Vagina (tissue), 2 donors: ENCODE measurements around the gene NSUN7. TPM values are rescaled to one million over a fixed set of nuclear protein-coding genes. Genes with fewer than 3 reads are reported as not detected.

ENCODE experiments used
- DNase-seq, 2 donors: peaks; one replicate each; pipeline ENCODE4 v3.0.0-alpha.2; 2017; ENCODE audit errors: extremely low spot score in 2 of 2
- H3K27ac ChIP-seq: fragments of 200-600 bp; sonication (generic); one replicate; pipeline ENCODE4 v1.5.1; 2019
- H3K27me3 ChIP-seq: fragments of 200-600 bp; sonication (generic); one replicate; pipeline ENCODE4 v1.5.1; 2019
- H3K36me3 ChIP-seq, 2 donors: fragments of 200-600 bp; sonication (generic); one replicate each; pipeline ENCODE4 v1.5.1; 2017 to 2019
- H3K4me1 ChIP-seq: fragments of 200-600 bp; sonication (generic); one replicate; pipeline ENCODE4 v1.5.1; 2019
- H3K4me3 ChIP-seq, 2 donors: fragments of 200-600 bp; sonication (generic); 1 replicate in 1 of 2; 2 replicates in 1 of 2; pipeline ENCODE4 v1.5.1; 2016 to 2019
- H3K9me3 ChIP-seq: fragments of 200-600 bp; sonication (generic); one replicate; pipeline ENCODE4 v1.5.1; 2019
- CTCF ChIP-seq, 3 experiments: fragments of 450-650 bp in 2 of 3; fragments of 200-600 bp in 1 of 3; sonication (generic) in 1 of 3; IDR thresholded peaks; one replicate each; pipeline ENCODE4 v1.5.1; 2017 to 2019; ENCODE audit warnings: antibody characterized with exemption in 3 of 3, mild to moderate bottlenecking in 2 of 3, moderate library complexity in 2 of 3
- POLR2A ChIP-seq, 2 donors: fragments of 450-650 bp; IDR thresholded peaks; one replicate each; pipeline ENCODE4 v1.6.1; 2017; ENCODE audit warnings: antibody characterized with exemption in 2 of 2, mild to moderate bottlenecking in 2 of 2, moderate library complexity in 2 of 2
- POLR2AphosphoS5 ChIP-seq, 2 donors: sonication (generic); formaldehyde crosslinking; IDR thresholded peaks; one replicate each; pipeline ENCODE4 v1.9.0; 2017; ENCODE audit warnings: antibody characterized with exemption in 2 of 2, mild to moderate bottlenecking in 2 of 2, low read depth in 1 of 2; ENCODE audit not compliant: insufficient read depth in 1 of 2
- intact Hi-C: fragments of 100-400 bp; cut with DNase I; formaldehyde crosslinking; loops from one replicate; pipeline ENCODE4 v1.15.1; 2023
- total RNA-seq: library from RNA; depleted of rRNA; stranded (reverse); fragments of >200 nt; gene quantifications from one replicate; pipeline ENCODE4 v1.2.3, GENCODE V29; 2016

The NSUN7 gene
- total RNA-seq, 1 donor from 2014 or later: 5.6 TPM

- intact Hi-C loops: no loop called here
- TF ChIP-seq POLR2A (IDR thresholded peaks at IDR 0.05): no peak
- no peak for TF ChIP-seq CTCF (IDR thresholded peaks at IDR 0.05)
- TF ChIP-seq POLR2AphosphoS5 (IDR thresholded peaks at IDR 0.05; ENCODE audit: insufficient read depth in 1 of 2, low read depth in 1 of 2): no peak
- H3K4me3 ChIP-seq: no peak overlapping the region
- H3K27ac ChIP-seq: no peak overlapping the region
- H3K27me3 ChIP-seq: no peaks in the 10 kb centered on the region
- H3K36me3 ChIP-seq: no peaks in the 10 kb centered on the region
- DNase-seq: no peak
- no peaks in the 10 kb centered on the region for H3K9me3 ChIP-seq
- no peaks in the 10 kb centered on the region for H3K4me1 ChIP-seq
Observed at GRCh38 chr4:40842318-40842717, 92.6 kb downstream of the NSUN7 start.

DNA sequence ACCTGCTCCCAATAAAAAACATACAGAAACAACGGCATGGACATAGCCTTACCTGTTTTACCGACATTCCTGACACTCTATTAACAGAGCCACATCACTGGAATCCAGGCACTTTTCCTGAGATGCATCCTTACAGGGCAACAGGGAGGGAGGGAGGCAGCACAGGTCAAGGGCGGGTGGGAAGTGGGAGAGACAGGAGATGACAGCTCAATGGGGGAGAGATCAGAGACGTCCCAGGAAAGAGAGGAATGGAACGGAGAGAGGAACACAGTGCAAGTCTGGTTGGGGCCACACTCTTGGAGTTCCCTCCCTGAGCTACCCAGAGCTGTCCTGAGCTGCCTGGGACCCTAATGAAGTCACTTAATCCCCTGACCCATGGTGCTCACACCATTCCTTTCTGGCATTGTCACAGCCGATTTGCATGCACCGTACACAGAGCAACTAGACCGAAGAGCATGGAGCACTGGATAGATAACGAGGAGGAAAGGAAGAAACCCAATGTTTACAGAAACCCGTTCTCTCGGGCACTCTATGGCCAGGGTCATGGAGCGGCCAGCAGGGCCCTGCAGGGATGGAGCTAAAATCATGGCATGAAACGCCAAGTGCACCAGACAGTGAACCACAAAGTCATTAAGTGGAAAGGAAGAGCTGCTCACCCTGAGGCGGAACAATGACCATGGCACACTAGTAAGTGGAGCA is 93.1 kb downstream of the NSUN7 start:
- Histone ChIP-seq H3K9me3 (no peaks in the 10 kb centered on the region), H3K36me3 (no peaks in the 10 kb centered on the region), H3K4me3 (no peak overlapping the region), H3K27me3 (no peaks in the 10 kb centered on the region), H3K27ac (no peak overlapping the region), H3K4me1 (no peaks in the 10 kb centered on the region)
- TF ChIP-seq CTCF (IDR thresholded peaks at IDR 0.05) (no peak), POLR2AphosphoS5 (IDR thresholded peaks at IDR 0.05; ENCODE audit: insufficient read depth in 1 of 2, low read depth in 1 of 2) (no peak), POLR2A (IDR thresholded peaks at IDR 0.05) (no peak)
- intact Hi-C loops: no loop called here
- DNase-seq: no peak

DNA sequence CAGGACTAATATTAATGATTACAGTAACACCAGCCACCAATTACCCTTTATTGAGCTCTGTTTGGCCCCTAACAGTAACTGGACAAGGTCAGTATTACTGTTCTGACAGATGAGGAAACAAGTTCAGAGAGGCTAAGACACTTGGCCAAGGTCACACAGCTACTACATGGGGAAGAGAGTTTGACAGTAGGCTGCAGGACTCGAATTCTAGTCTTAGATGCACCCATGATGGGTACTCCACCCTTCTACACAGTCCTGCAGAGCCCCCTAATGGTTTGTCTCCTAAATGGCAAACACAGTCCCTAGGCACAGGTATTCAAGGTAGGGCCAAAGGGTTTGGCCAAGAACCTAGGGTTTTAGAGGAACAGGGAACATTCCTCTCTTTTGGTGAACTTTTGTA is 93.9 kb downstream of the NSUN7 start:
- Histone ChIP-seq H3K4me3 (no peak overlapping the region), H3K9me3 (no peaks in the 10 kb centered on the region), H3K4me1 (no peaks in the 10 kb centered on the region), H3K27me3 (no peaks in the 10 kb centered on the region), H3K36me3 (no peaks in the 10 kb centered on the region), H3K27ac (no peak overlapping the region)
- DNase-seq: no peak
- no peak for TF ChIP-seq POLR2AphosphoS5 (IDR thresholded peaks at IDR 0.05; ENCODE audit: insufficient read depth in 1 of 2, low read depth in 1 of 2)
- TF ChIP-seq CTCF (IDR thresholded peaks at IDR 0.05): no peak
- TF ChIP-seq POLR2A (IDR thresholded peaks at IDR 0.05): no peak
- intact Hi-C loops: no loop called here

DNA sequence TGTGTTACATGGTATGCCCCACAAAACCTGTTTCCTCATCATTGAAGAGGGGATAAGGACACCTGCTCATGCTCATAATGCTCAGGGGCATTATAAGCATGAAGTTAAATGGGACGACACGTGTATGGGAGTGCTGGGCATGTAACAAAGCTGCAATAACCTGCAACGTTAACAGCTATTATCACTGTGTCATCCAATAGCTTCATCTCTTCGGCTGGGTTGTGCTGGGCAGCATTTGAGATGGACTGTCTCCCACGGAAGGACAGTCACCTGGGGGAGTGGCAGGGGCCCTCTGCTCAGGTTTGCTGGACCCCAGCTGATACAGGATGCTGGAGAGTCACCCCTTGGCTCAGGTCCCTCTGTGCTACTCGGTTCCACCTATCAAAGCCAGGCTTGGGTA is 94.5 kb downstream of the NSUN7 start:
- H3K4me1 ChIP-seq: no peaks in the 10 kb centered on the region
- DNase-seq: no peak
- H3K27me3 ChIP-seq: no peaks in the 10 kb centered on the region
- TF ChIP-seq CTCF (IDR thresholded peaks at IDR 0.05): no peak
- TF ChIP-seq POLR2A (IDR thresholded peaks at IDR 0.05): no peak
- no peak for TF ChIP-seq POLR2AphosphoS5 (IDR thresholded peaks at IDR 0.05; ENCODE audit: insufficient read depth in 1 of 2, low read depth in 1 of 2)
- no peaks in the 10 kb centered on the region for H3K36me3 ChIP-seq
- intact Hi-C loops: no loop called here
- H3K4me3 ChIP-seq: no peak overlapping the region
- no peak overlapping the region for H3K27ac ChIP-seq
- no peaks in the 10 kb centered on the region for H3K9me3 ChIP-seq

GRCh38 chr4:40845154-40845835 is 95.5 kb downstream of the NSUN7 start:
- H3K36me3 ChIP-seq: no peaks in the 10 kb centered on the region
- no peak overlapping the region for H3K27ac ChIP-seq
- intact Hi-C loops: no loop called here
- no peaks in the 10 kb centered on the region for H3K9me3 ChIP-seq
- H3K4me3 ChIP-seq: no peak overlapping the region
- no peak for TF ChIP-seq CTCF (IDR thresholded peaks at IDR 0.05)
- no peak for TF ChIP-seq POLR2AphosphoS5 (IDR thresholded peaks at IDR 0.05; ENCODE audit: insufficient read depth in 1 of 2, low read depth in 1 of 2)
- TF ChIP-seq POLR2A (IDR thresholded peaks at IDR 0.05): no peak
- DNase-seq: no peak
- no peaks in the 10 kb centered on the region for H3K27me3 ChIP-seq
- no peaks in the 10 kb centered on the region for H3K4me1 ChIP-seq
